Measurements from ENCODE around the gene SUGCT.
"Not testable (repeated sequence)": the region's sequence is repeated elsewhere in the genome, so short reads cannot be mapped to it uniquely, and the experiment has no call there.

Gene SUGCT

GRCh38 chr7:40120020-40120419, 14.8 kb upstream of the SUGCT start:
- H3K27ac ChIP-seq: no peak overlapping the region
- no peak for TF ChIP-seq CTCF (conservative IDR thresholded peaks at IDR 0.05)
- TF ChIP-seq ZFX (IDR thresholded peaks at IDR 0.05): no peak

- not testable (repeated sequence) for H3K27ac ChIP-seq
Measured at GRCh38 chr7:40122100-40122939, 12.5 kb upstream of the SUGCT start.

- TF ChIP-seq ZFX (IDR thresholded peaks at IDR 0.05): no peak
- no peak for TF ChIP-seq CTCF (conservative IDR thresholded peaks at IDR 0.05)
- no peak overlapping the region for H3K27ac ChIP-seq
Measured at GRCh38 chr7:40122940-40123254, 11.9 kb upstream of the SUGCT start.

GRCh38 chr7:40133561-40134427, 1.0 kb upstream of the SUGCT start:
- TF ChIP-seq ZFX (IDR thresholded peaks at IDR 0.05) (no peak), CTCF (conservative IDR thresholded peaks at IDR 0.05) (no peak)
- H3K27ac ChIP-seq: peak overlapping the region; percentile 78

GRCh38 chr7:40135317-40135610, 459 bp downstream of the SUGCT start:
- peak overlapping the region; percentile 78 for H3K27ac ChIP-seq
- TF ChIP-seq ZFX (IDR thresholded peaks at IDR 0.05) (no peak), CTCF (conservative IDR thresholded peaks at IDR 0.05) (no peak)

GRCh38 chr7:40137563-40137962, 2.8 kb downstream of the SUGCT start:
- TF ChIP-seq CTCF (conservative IDR thresholded peaks at IDR 0.05): no peak

GRCh38 chr7:40138973-40139372, 4.2 kb downstream of the SUGCT start:
- no peak for TF ChIP-seq CTCF (conservative IDR thresholded peaks at IDR 0.05)
- no peak for TF ChIP-seq ZFX (IDR thresholded peaks at IDR 0.05)
- H3K27ac ChIP-seq: no peak overlapping the region

More at GRCh38 chr7:40137563-40137962, 2.8 kb downstream of the SUGCT start:
- H3K27ac ChIP-seq: no peak overlapping the region

- not testable (repeated sequence) for H3K27ac ChIP-seq
Measured at GRCh38 chr7:40139891-40140290, 5.1 kb downstream of the SUGCT start.

- H3K27ac ChIP-seq: not testable (repeated sequence)
Measured at GRCh38 chr7:40141916-40142315, 7.1 kb downstream of the SUGCT start.

- H3K27ac ChIP-seq: not testable (repeated sequence)
Measured at GRCh38 chr7:40145596-40146130, 10.9 kb downstream of the SUGCT start.

All from C4-2B (cell line).